22Rv1 (cell line): ENCODE data around the gene PTBP1.

Experiments used
- H3K27ac ChIP-seq: fragments of 450-650 bp; 2 replicates; pipeline ENCODE4 v1.5.1; 2017
- ZFX ChIP-seq: fragments of 450-650 bp; IDR thresholded peaks from 2 replicates; pipeline ENCODE4 v1.6.1; 2017; ENCODE audit warnings: antibody characterized with exemption, borderline replicate concordance
- TF ChIP-seq, protein P1 (sequence below): fragments of 450-650 bp; IDR thresholded peaks from 2 replicates; pipeline ENCODE4 v1.5.1; 2017; ENCODE audit warnings: mild to moderate bottlenecking

The PTBP1 gene

DNA sequence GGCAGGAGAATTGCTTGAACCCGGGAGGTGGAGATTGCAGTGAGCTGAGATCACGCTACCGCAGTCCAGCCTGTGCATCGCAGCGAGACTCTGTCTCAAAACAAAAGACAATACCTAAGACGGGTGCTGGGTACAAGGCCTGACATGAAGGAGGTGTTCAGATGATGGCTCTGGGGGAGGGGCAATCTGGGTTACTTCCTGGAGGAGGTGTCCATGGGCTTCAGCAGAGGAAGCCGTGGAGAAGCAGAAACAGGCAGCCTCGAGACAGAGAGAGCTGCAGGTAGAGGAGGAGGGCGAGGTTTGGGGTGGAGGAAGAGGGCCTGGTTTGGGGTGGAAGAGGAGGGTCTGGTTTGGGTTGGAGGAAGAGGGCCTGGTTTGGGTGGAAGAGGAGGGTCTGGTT lies 42.7 kb upstream of the PTBP1 start:
- TF ChIP-seq, protein P1, sequence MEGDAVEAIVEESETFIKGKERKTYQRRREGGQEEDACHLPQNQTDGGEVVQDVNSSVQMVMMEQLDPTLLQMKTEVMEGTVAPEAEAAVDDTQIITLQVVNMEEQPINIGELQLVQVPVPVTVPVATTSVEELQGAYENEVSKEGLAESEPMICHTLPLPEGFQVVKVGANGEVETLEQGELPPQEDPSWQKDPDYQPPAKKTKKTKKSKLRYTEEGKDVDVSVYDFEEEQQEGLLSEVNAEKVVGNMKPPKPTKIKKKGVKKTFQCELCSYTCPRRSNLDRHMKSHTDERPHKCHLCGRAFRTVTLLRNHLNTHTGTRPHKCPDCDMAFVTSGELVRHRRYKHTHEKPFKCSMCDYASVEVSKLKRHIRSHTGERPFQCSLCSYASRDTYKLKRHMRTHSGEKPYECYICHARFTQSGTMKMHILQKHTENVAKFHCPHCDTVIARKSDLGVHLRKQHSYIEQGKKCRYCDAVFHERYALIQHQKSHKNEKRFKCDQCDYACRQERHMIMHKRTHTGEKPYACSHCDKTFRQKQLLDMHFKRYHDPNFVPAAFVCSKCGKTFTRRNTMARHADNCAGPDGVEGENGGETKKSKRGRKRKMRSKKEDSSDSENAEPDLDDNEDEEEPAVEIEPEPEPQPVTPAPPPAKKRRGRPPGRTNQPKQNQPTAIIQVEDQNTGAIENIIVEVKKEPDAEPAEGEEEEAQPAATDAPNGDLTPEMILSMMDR, result no peak
- TF ChIP-seq ZFX, result no peak
- H3K27ac ChIP-seq, result no peak overlapping the region

DNA sequence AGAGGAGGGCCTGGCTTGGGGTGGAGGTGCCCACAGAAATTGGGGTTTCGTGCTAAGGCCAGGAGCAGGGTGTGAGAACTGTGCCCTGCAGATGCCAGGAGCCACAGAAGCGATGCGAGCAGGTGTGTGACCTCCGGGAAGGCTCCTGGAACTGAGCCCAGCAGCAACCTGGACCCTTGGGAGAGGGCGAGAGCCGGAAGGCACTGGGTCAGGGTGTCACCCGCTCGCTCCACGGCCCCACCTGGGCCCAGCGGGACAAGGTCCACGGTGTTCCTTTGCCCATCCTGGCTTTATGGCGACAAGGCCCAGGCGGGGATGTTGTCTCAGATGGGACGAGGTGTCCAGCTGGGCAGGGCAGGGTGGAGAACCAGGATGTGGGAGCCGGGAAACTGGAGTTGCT lies 42.2 kb upstream of the PTBP1 start:
- TF ChIP-seq, protein P1, result no peak
- TF ChIP-seq ZFX, result no peak
- H3K27ac ChIP-seq, result no peak overlapping the region

DNA sequence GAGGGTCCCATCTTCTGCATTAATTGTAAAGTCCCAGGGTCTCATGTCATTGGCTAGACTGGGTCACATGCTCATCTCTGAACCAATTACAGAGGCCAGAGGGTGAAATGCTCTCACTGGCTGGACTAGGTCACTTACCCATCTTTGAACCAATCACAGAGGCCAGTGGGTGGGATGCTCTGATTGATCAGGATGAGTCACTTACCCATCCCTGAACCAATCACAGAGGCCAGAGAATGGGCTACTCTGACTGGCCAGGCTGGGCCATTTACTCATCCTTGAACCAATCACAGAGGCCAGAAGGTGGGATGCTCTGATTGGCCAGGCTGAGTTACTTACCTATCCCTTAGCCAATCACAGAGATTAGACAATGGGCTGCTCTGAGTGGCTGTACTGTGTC lies 41.0 kb upstream of the PTBP1 start:
- H3K27ac ChIP-seq, result no peak overlapping the region
- TF ChIP-seq, protein P1, result no peak
- TF ChIP-seq ZFX, result no peak

DNA sequence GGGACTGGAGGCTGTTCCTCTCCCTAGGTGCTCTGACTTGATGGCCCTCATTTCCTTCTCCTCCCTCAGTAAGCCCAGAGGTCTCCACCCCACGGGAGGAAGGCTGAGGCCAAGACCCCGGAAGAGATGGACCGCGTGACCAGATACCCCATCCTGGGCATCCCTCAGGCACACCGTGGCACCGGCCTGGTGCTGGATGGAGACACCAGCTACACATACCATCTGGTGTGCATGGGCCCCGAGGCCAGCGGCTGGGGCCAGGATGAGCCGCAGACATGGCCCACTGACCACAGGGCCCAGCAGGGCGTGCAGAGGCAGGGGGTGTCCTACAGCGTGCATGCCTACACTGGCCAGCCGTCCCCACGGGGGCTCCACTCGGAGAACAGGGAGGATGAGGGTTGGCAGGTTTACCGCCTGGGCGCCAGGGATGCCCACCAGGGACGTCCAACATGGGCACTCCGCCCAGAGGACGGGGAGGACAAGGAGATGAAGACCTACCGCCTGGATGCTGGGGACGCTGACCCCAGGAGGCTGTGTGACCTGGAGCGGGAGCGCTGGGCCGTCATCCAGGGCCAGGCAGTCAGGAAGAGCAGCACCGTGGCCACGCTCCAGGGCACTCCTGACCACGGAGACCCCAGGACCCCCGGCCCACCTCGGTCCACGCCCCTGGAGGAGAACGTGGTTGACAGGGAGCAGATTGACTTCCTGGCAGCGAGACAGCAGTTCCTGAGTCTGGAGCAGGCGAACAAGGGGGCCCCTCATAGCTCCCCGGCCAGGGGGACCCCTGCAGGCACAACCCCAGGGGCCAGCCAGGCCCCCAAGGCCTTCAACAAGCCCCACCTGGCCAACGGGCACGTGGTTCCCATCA lies 40.2 kb upstream of the PTBP1 start:
- H3K27ac ChIP-seq, result no peak overlapping the region
- TF ChIP-seq, protein P1, result no peak
- no peak for TF ChIP-seq ZFX

DNA sequence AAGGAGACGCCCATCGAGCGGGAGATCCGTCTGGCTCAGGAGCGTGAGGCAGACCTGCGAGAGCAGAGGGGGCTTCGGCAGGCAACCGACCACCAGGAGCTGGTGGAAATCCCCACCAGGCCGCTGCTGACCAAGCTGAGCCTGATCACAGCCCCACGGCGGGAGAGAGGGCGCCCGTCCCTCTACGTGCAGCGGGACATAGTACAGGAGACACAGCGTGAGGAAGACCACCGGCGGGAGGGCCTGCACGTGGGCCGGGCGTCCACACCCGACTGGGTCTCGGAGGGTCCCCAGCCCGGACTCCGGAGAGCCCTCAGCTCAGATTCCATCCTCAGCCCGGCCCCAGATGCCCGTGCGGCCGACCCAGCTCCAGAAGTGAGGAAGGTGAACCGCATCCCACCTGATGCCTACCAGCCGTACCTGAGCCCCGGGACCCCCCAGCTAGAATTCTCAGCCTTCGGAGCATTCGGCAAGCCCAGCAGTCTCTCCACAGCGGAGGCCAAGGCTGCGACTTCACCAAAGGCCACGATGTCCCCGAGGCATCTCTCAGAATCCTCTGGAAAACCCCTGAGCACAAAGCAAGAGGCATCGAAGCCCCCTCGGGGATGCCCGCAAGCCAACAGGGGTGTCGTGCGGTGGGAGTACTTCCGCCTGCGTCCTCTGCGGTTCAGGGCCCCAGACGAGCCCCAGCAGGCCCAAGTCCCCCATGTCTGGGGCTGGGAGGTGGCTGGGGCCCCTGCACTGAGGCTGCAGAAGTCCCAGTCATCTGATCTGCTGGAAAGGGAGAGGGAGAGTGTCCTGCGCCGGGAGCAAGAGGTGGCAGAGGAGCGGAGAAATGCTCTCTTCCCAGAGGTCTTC lies 39.2 kb upstream of the PTBP1 start:
- no peak overlapping the region for H3K27ac ChIP-seq
- TF ChIP-seq, protein P1, result no peak
- TF ChIP-seq ZFX, result no peak

DNA sequence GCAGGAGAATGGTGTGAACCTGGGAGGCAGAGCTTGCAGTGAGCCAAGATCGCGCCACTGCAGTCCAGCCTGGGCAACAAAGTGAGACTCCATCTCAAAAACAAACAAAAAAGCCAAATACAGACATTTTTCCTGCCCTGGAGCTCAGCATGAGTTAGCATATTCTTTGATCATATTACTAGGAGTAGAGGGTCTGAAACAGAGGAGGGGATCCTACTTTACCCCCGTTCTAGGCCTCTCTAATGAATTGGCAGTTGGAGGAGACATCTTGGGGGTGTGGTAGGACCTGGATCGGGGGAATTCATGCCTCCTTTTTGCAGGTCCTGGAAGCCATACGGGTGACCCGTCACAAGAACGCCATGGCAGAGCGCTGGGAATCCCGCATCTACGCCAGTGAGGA lies 34.1 kb upstream of the PTBP1 start:
- H3K27ac ChIP-seq, result no peak overlapping the region
- TF ChIP-seq, protein P1, result no peak
- no peak for TF ChIP-seq ZFX

DNA sequence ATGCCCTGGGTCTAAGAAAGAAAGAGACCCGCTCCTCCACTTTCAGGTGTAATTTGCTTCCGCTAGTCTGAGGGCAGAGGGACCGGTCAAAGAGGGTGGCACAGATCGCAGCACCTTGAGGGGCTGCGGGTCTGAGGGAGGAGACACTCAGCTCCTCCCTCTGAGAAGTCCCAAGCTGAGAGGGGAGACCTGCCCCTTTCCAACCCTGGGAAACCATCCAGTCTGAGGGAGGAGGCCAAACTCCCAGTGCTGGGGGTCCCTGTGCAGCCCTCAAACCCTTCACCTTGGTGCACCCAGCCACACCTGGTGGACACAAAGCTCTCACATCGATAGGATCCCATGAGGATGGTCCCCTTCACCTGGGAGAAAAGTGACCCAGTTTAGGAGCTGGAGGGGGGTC lies 33.4 kb upstream of the PTBP1 start:
- TF ChIP-seq ZFX, result no peak
- TF ChIP-seq, protein P1, result no peak
- no peak overlapping the region for H3K27ac ChIP-seq
